Colonic mucosa (tissue), 4 donors: ENCODE measurements around the gene ITIH5. TPM values are rescaled to one million over a fixed set of nuclear protein-coding genes. Genes with fewer than 3 reads are reported as not detected.

ENCODE experiments used
- DNase-seq: peaks from one replicate; pipeline ENCODE4 v3.0.0-alpha.2; 2020
- H3K27ac ChIP-seq: fragments of 200-600 bp; one replicate; pipeline ENCODE4 v1.8.0; 2021
- H3K27me3 ChIP-seq: fragments of 200-600 bp; one replicate; pipeline ENCODE4 v1.8.0; 2021
- H3K36me3 ChIP-seq: fragments of 200-600 bp; one replicate; pipeline ENCODE4 v1.8.0; 2021
- H3K4me1 ChIP-seq: fragments of 200-600 bp; one replicate; pipeline ENCODE4 v1.8.0; 2021; ENCODE audit warnings: mild to moderate bottlenecking
- H3K4me3 ChIP-seq: fragments of 200-600 bp; one replicate; pipeline ENCODE4 v1.8.0; 2021
- H3K9ac ChIP-seq, 2 donors: one replicate each; pipeline ENCODE4 v1.7.0; 2013; ENCODE audit warnings: control low read depth in 2 of 2, low read depth in 2 of 2, low read length in 2 of 2
- H3K9me3 ChIP-seq: fragments of 200-600 bp; one replicate; pipeline ENCODE4 v1.8.0; 2021
- CTCF ChIP-seq: fragments of 200-600 bp; IDR thresholded peaks from one replicate; pipeline ENCODE4 v1.8.0; 2022; ENCODE audit warnings: antibody characterized with exemption, mild to moderate bottlenecking
- intact Hi-C: fragments of 100-400 bp; cut with DNase I; formaldehyde crosslinking; loops from one replicate; pipeline ENCODE4 v1.14.1; 2022
- total RNA-seq, 2 donors: library from RNA; stranded (reverse); fragmentation: NEBNext Ultra II Directional in 1 of 2; extraction: Animal tissue kit (Norgen Biotek cat#: 25700) in 1 of 2; gene quantifications; one replicate each; pipeline ENCODE4 v1.2.1, GENCODE V29; 2021
- donor health status: healthy.
- donor health status: DM: no; HTN: no; CAD: no.
- donor health status: DM: no; HTN: no; CAD: no.

The ITIH5 gene
- total RNA-seq, 2 donors from 2014 or later: 2.2 to 15.6 TPM

- no peaks in the 10 kb centered on the region for H3K36me3 ChIP-seq
- intact Hi-C loops: loop anchor here (5.0 kb wide), 1 partner anchor 1776 kb away; no protein-coding TSS in a partner anchor
- TF ChIP-seq CTCF: no peak
- no peak for DNase-seq
- no peak overlapping the region for H3K4me3 ChIP-seq
- no peaks in the 10 kb centered on the region for H3K9me3 ChIP-seq
- no peak overlapping the region for H3K27ac ChIP-seq
- H3K9ac ChIP-seq: no peak overlapping the region
- H3K4me1 ChIP-seq: no peaks in the 10 kb centered on the region
- H3K27me3 ChIP-seq: no peaks in the 10 kb centered on the region
Observed at GRCh38 chr10:7526017-7526400, 140.8 kb downstream of the ITIH5 start.

GRCh38 chr10:7525314-7526016, 141.3 kb downstream of the ITIH5 start:
- TF ChIP-seq CTCF: peak; percentile 62
- no peak overlapping the region for H3K9ac ChIP-seq
- DNase-seq: peak; percentile 63
- no peak overlapping the region for H3K4me3 ChIP-seq
- no peaks in the 10 kb centered on the region for H3K36me3 ChIP-seq
- H3K4me1 ChIP-seq: no peaks in the 10 kb centered on the region
- no peaks in the 10 kb centered on the region for H3K27me3 ChIP-seq
- no peaks in the 10 kb centered on the region for H3K9me3 ChIP-seq
- no peak overlapping the region for H3K27ac ChIP-seq
- intact Hi-C loops: loop anchor here (2.0 to 5.0 kb wide), 2 partner anchors 161 to 1777 kb away; no protein-coding TSS in a partner anchor

- no peaks in the 10 kb centered on the region for H3K27me3 ChIP-seq
- TF ChIP-seq CTCF: no peak
- no peak for DNase-seq
- no peak overlapping the region for H3K9ac ChIP-seq
- no peak overlapping the region for H3K27ac ChIP-seq
- no peaks in the 10 kb centered on the region for H3K36me3 ChIP-seq
- no peak overlapping the region for H3K4me3 ChIP-seq
- intact Hi-C loops: loop anchor here (2.0 kb wide), 1 partner anchor 163 kb away; no protein-coding TSS in a partner anchor
- H3K4me1 ChIP-seq: no peaks in the 10 kb centered on the region
- no peaks in the 10 kb centered on the region for H3K9me3 ChIP-seq
Observed at GRCh38 chr10:7523656-7524055, 143.1 kb downstream of the ITIH5 start.

- no peak for TF ChIP-seq CTCF
- intact Hi-C loops: no loop called here
- no peaks in the 10 kb centered on the region for H3K9me3 ChIP-seq
- H3K4me1 ChIP-seq: no peaks in the 10 kb centered on the region
- H3K27me3 ChIP-seq: no peaks in the 10 kb centered on the region
- no peak overlapping the region for H3K4me3 ChIP-seq
- no peak for DNase-seq
- H3K36me3 ChIP-seq: no peaks in the 10 kb centered on the region
- H3K9ac ChIP-seq: no peak overlapping the region
- H3K27ac ChIP-seq: no peak overlapping the region
Observed at GRCh38 chr10:7520507-7521485, 146.0 kb downstream of the ITIH5 start.

GRCh38 chr10:7519351-7519750, 147.4 kb downstream of the ITIH5 start:
- intact Hi-C loops: no loop called here
- no peak for TF ChIP-seq CTCF
- no peaks in the 10 kb centered on the region for H3K27me3 ChIP-seq

More at GRCh38 chr10:7519351-7519750, 147.4 kb downstream of the ITIH5 start:
- H3K27ac ChIP-seq: no peak overlapping the region
- H3K9ac ChIP-seq: no peak overlapping the region
- H3K4me3 ChIP-seq: no peak overlapping the region
- H3K4me1 ChIP-seq: no peaks in the 10 kb centered on the region
- H3K36me3 ChIP-seq: no peaks in the 10 kb centered on the region
- H3K9me3 ChIP-seq: no peaks in the 10 kb centered on the region
- no peak for DNase-seq
